Measurements from ENCODE around the gene SIRT7.
A peak's percentile ranks its signal among the peaks of the same experiment; 100 is the strongest.

Gene SIRT7

DNA sequence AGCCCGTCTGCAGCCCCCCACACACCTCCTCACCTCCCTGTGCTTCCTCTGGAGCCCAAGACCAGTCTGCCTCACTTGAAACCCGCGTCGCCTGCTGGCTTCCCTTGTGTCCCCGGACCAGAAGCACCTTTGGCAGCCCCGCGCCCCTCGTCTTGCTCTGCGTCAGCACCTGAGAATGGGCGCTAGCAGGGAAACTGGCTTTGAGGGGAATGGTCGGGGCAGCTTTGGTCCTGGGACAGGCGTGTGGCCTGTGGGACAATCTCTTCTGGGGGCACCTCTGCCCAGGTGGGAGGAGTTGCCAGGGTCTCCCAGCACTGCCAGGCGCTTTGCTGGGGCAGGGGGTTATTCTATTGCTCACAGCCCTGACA lies 13.2 kb upstream of the SIRT7 start:
- H3K27me3 ChIP-seq (ENCODE audit: insufficient read depth, poor library complexity, severe bottlenecking), result no peaks in the 10 kb centered on the region
- H3K27ac ChIP-seq (ENCODE audit: poor library complexity, severe bottlenecking), result no peak overlapping the region
- no peaks in the 10 kb centered on the region for H3K9me3 ChIP-seq (ENCODE audit: severe bottlenecking)
- peaks cover 2% of the 10 kb centered on the region for H3K4me1 ChIP-seq (ENCODE audit: insufficient read depth, poor library complexity, severe bottlenecking)
- DNase-seq (ENCODE audit: low spot score) (no peak), ATAC-seq (ENCODE audit: low read depth) (no peak)
- H3K36me3 ChIP-seq (ENCODE audit: low read depth), result peaks cover 24% of the 10 kb centered on the region
- H3K4me3 ChIP-seq (ENCODE audit: severe bottlenecking), result no peak overlapping the region
- TF ChIP-seq, protein P1, sequence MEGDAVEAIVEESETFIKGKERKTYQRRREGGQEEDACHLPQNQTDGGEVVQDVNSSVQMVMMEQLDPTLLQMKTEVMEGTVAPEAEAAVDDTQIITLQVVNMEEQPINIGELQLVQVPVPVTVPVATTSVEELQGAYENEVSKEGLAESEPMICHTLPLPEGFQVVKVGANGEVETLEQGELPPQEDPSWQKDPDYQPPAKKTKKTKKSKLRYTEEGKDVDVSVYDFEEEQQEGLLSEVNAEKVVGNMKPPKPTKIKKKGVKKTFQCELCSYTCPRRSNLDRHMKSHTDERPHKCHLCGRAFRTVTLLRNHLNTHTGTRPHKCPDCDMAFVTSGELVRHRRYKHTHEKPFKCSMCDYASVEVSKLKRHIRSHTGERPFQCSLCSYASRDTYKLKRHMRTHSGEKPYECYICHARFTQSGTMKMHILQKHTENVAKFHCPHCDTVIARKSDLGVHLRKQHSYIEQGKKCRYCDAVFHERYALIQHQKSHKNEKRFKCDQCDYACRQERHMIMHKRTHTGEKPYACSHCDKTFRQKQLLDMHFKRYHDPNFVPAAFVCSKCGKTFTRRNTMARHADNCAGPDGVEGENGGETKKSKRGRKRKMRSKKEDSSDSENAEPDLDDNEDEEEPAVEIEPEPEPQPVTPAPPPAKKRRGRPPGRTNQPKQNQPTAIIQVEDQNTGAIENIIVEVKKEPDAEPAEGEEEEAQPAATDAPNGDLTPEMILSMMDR (IDR thresholded peaks at IDR 0.05; ENCODE audit: poor library complexity, severe bottlenecking), result no peak

DNA sequence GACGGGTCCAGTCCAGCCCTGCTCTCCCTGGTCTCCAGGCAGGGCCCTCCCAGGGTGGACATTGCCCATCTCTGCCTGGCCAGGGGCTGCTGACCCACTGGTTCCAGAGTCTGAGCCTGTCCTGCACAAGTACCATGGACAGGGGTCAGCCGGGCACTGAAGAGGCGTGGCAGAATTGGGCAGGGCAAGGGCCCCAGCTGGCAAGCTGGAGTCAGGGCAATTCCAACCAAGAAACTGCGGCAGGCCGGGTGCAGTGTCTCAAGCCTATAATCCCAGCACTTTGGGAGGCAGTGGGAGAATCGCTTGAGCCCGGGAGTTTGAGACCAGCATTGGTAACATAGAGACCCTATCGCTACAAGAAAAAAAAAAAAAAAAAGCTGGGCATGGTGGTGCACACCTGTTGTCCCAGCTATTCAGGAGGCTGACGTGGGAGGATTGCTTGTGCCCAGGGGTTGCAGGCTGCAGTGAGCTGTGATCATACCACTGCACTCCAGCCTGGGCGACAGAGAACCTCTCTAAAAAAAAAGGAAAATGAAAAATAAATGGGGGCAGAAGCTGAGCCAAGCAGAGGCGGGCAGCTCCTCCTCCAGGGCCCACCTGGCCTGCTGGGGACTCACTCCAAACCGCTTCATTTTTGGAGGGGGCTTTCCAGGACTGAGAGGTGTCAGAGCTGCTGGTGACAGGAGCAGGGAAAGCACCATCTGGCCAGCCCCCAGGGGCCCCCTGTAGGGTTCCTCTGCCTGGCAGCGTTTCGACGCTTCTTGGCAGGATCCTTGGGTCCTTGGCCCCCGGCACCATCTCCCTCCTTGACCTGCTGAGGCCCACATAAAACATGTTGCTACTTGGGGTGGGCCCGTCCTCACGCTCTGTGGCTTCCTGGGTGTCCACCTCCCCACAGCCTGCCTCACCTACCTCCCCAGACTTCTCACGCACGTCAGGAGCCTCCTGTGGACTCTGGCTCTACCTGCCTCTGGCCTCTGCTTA lies 12.5 kb upstream of the SIRT7 start:
- ATAC-seq (ENCODE audit: low read depth) (no peak), DNase-seq (ENCODE audit: low spot score) (no peak)
- H3K4me1 ChIP-seq (ENCODE audit: insufficient read depth, poor library complexity, severe bottlenecking), result peaks cover 5% of the 10 kb centered on the region
- no peaks in the 10 kb centered on the region for H3K9me3 ChIP-seq (ENCODE audit: severe bottlenecking)
- no peak overlapping the region for H3K27ac ChIP-seq (ENCODE audit: poor library complexity, severe bottlenecking)
- H3K4me3 ChIP-seq (ENCODE audit: severe bottlenecking), result no peak overlapping the region
- H3K27me3 ChIP-seq (ENCODE audit: insufficient read depth, poor library complexity, severe bottlenecking), result no peaks in the 10 kb centered on the region
- peaks cover 20% of the 10 kb centered on the region for H3K36me3 ChIP-seq (ENCODE audit: low read depth)
- TF ChIP-seq, protein P1 (IDR thresholded peaks at IDR 0.05; ENCODE audit: poor library complexity, severe bottlenecking), result no peak

DNA sequence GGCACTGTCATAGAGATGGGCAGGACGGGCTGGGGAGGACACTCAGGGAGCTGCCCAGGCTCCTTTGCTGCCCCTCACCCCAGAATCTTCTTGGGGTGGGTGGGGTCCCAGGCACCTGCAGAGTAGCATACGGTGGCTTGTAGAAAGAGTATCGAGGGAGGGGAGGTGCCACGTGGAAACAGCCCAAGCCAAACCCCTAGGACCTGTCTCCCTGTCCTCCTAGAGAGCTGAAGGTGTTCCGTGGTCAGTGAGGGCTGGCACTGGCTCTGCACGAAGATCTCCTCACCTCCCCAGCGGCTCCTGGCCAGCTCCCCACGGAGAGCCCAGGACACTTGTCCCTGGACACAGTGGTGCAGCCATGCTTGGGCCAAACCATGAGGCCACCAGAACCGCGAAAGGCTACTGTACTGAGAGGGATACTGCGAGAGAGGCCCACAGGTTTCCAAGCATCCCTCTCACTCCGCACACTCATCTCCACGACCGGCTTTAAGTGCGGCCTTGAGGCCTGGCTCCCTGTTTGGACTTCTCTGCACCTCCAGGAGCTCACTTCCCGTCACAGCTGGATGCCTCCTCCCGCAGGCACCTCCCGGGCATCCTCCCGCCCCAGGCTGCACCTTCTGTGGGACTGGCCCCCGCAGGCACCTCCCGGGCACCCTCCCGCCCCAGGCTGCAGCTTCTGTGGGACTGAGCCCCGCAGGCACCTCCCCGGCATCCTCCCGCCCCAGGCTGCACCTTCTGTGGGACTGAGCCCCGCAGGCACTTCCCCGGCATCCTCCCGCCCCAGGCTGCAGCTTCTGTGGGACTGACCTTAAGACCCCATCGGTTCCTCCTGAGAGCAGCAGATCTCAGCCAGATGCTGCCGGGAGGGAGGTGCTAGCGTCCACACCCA lies 11.5 kb upstream of the SIRT7 start:
- H3K27me3 ChIP-seq (ENCODE audit: insufficient read depth, poor library complexity, severe bottlenecking), result no peaks in the 10 kb centered on the region
- ATAC-seq (ENCODE audit: low read depth), result no peak
- H3K36me3 ChIP-seq (ENCODE audit: low read depth), result peaks cover 12% of the 10 kb centered on the region
- H3K27ac ChIP-seq (ENCODE audit: poor library complexity, severe bottlenecking), result no peak overlapping the region
- no peak for DNase-seq (ENCODE audit: low spot score)
- no peak overlapping the region for H3K4me3 ChIP-seq (ENCODE audit: severe bottlenecking)
- TF ChIP-seq, protein P1 (IDR thresholded peaks at IDR 0.05; ENCODE audit: poor library complexity, severe bottlenecking), result no peak
- no peaks in the 10 kb centered on the region for H3K9me3 ChIP-seq (ENCODE audit: severe bottlenecking)
- peaks cover 5% of the 10 kb centered on the region for H3K4me1 ChIP-seq (ENCODE audit: insufficient read depth, poor library complexity, severe bottlenecking)

DNA sequence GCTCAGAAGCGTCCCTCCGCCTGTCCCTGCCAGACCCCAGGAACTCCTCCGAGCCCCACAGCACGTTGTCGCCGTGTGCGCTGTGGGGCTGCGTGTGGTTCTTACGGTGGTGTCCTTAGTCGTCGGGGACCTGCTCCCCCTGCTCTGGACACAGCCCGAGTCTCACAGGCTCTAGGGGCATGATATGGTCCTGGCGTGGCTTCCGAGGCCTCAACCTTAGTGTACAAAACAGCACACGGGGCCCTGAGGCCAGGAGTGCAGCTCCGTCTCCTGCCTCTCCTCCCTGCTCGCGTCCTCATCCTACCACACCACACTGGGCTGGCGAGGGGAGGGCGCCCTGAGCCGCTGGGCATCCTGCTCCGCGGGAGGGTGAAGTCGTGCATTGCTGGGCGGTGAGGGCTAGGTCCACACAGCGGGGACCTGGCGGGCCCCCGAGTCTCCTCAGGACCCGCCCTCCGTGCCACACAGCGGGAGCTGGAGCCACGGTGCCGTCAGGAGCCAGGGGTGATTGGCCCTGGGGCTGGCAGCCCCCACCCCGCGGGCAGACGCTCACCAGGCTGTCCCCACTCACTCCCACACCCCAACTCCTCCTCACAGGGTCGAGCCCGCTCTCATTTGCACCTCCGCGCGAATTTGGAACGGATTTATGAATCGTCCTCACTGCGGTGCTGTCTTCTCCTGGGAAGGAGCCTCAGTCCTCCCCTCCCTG lies 10.7 kb upstream of the SIRT7 start:
- H3K4me3 ChIP-seq (ENCODE audit: severe bottlenecking), result peak overlapping the region; percentile 62
- H3K27me3 ChIP-seq (ENCODE audit: insufficient read depth, poor library complexity, severe bottlenecking), result no peaks in the 10 kb centered on the region
- ATAC-seq (ENCODE audit: low read depth) (peak; percentile 11; the same call in 2 of the 3 replicates), DNase-seq (ENCODE audit: low spot score) (no peak)
- H3K4me1 ChIP-seq (ENCODE audit: insufficient read depth, poor library complexity, severe bottlenecking), result peaks cover 11% of the 10 kb centered on the region
- peaks cover 5% of the 10 kb centered on the region for H3K36me3 ChIP-seq (ENCODE audit: low read depth)
- H3K9me3 ChIP-seq (ENCODE audit: severe bottlenecking), result no peaks in the 10 kb centered on the region
- peak overlapping the region; percentile 90 for H3K27ac ChIP-seq (ENCODE audit: poor library complexity, severe bottlenecking)
- TF ChIP-seq, protein P1 (IDR thresholded peaks at IDR 0.05; ENCODE audit: poor library complexity, severe bottlenecking), result no peak

Measured in RWPE2 (cell line).